HCT116 (cell line): ENCODE measurements around the gene DHRS7C.

Experiments used
- CTCF ChIP-seq, 3 experiments: fragments of 200-600 bp in 1 of 3; sonication (generic) in 1 of 3; IDR thresholded peaks in 2 of 3; conservative IDR thresholded peaks in 1 of 3; 2 replicates each; pipeline ENCODE4 v1.5.1; 2012 to 2017; ENCODE audit warnings: low read depth in 2 of 3, low read length in 2 of 3, antibody characterized with exemption in 1 of 3, borderline replicate concordance in 1 of 3, control low read depth in 1 of 3, mild to moderate bottlenecking in 1 of 3, mixed read lengths in 1 of 3, mixed run types in 1 of 3, moderate library complexity in 1 of 3; ENCODE audit not compliant: insufficient read depth in 1 of 3
- EGR1 ChIP-seq: IDR thresholded peaks from 2 replicates; pipeline ENCODE4 v1.6.1; 2012; ENCODE audit warnings: low read depth
- ELF1 ChIP-seq: IDR thresholded peaks from 2 replicates; pipeline ENCODE4 v1.6.1; 2012; ENCODE audit warnings: low read depth, borderline replicate concordance
- EZH2 ChIP-seq: fragments of 200-600 bp; sonication (generic); IDR thresholded peaks from 2 replicates; pipeline ENCODE4 v1.6.1; 2017; ENCODE audit warnings: antibody characterized with exemption, mixed run types
- EZH2phosphoT487 ChIP-seq: fragments of 200-600 bp; IDR thresholded peaks from 2 replicates; pipeline ENCODE4 v1.6.1; 2018; ENCODE audit warnings: antibody characterized with exemption, borderline replicate concordance
- JUND ChIP-seq: IDR thresholded peaks from 2 replicates; pipeline ENCODE4 v1.6.1; 2012
- POLR2A ChIP-seq: IDR thresholded peaks from 2 replicates; pipeline ENCODE4 v1.7.0; 2011; ENCODE audit warnings: borderline replicate concordance; ENCODE audit not compliant: insufficient read depth, insufficient read length; ENCODE audit errors: extremely low read depth
- REST ChIP-seq: IDR thresholded peaks from 2 replicates; pipeline ENCODE4 v1.6.1; 2012; ENCODE audit warnings: low read depth
- SRF ChIP-seq: IDR thresholded peaks from 2 replicates; pipeline ENCODE4 v1.6.1; 2012; ENCODE audit warnings: low read depth
- ZNF274 ChIP-seq: fragments of 200-500 bp; sonication (Bioruptor generic); IDR thresholded peaks from 2 replicates; pipeline ENCODE4 v1.6.1; 2014; ENCODE audit warnings: mild to moderate bottlenecking, low read depth, low read length, inconsistent platforms

GRCh38 chr17:9816472-9816871, 25.1 kb upstream of the DHRS7C start:
- TF ChIP-seq SRF (no peak), CTCF (IDR thresholded peaks at IDR 0.05 in 2 of 3, conservative IDR thresholded peaks at IDR 0.05 in 1 of 3; ENCODE audit: borderline replicate concordance in 1 of 3, insufficient read depth in 1 of 3, low read depth in 2 of 3, low read length in 2 of 3) (no peak), EZH2phosphoT487 (no peak), ZNF274 (no peak), EZH2 (no peak), POLR2A (no peak), EGR1 (no peak), JUND (no peak), ELF1 (no peak), REST (no peak)
